MM.1S (cell line): Measurements from ENCODE around the gene RCCD1.
"Not testable (repeated sequence)": the region's sequence is repeated elsewhere in the genome, so short reads cannot be mapped to it uniquely, and the experiment has no call there.

ENCODE experiments used
- EZH2phosphoT487 ChIP-seq: fragments of 300-600 bp; sonication (generic); IDR thresholded peaks from 2 replicates; pipeline ENCODE4 v1.6.1; 2018; ENCODE audit warnings: antibody characterized with exemption, low read length
- TF ChIP-seq, protein P1 (sequence below): fragments of 300-600 bp; sonication (generic); IDR thresholded peaks from 2 replicates; pipeline ENCODE4 v1.5.1; 2016; ENCODE audit warnings: antibody characterized with exemption, low read length, mixed read lengths

DNA sequence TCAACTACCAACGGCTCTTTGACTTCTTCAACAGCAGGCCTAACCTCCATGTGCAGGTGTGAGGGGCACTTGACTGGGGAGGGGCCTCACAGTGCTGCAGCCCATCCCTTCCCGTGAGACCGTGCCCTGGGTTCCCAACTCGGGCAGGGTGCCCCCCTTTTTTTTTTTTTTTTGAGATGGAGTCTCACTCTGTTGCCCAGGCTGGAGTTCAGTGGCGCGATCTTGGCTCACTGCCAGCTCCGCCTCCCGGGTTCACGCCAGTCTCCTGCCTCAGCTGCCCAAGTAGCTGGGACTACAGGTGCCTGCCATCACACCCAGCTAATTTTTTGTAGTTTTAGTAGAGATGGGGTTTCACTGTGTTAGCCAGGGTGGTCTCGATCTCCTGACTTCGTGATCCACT, 45.2 kb upstream of the RCCD1 start:
- TF ChIP-seq, protein P1, sequence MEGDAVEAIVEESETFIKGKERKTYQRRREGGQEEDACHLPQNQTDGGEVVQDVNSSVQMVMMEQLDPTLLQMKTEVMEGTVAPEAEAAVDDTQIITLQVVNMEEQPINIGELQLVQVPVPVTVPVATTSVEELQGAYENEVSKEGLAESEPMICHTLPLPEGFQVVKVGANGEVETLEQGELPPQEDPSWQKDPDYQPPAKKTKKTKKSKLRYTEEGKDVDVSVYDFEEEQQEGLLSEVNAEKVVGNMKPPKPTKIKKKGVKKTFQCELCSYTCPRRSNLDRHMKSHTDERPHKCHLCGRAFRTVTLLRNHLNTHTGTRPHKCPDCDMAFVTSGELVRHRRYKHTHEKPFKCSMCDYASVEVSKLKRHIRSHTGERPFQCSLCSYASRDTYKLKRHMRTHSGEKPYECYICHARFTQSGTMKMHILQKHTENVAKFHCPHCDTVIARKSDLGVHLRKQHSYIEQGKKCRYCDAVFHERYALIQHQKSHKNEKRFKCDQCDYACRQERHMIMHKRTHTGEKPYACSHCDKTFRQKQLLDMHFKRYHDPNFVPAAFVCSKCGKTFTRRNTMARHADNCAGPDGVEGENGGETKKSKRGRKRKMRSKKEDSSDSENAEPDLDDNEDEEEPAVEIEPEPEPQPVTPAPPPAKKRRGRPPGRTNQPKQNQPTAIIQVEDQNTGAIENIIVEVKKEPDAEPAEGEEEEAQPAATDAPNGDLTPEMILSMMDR: not testable (repeated sequence)
- not testable (repeated sequence) for TF ChIP-seq EZH2phosphoT487
